ENCODE data around the gene IFT88. TPM values are rescaled to one million over a fixed set of nuclear protein-coding genes. Genes with fewer than 3 reads are reported as not detected.

The IFT88 gene
- polyA plus RNA-seq, 3 donors, result 2.9 to 4.5 (median 4.1) TPM

DNA sequence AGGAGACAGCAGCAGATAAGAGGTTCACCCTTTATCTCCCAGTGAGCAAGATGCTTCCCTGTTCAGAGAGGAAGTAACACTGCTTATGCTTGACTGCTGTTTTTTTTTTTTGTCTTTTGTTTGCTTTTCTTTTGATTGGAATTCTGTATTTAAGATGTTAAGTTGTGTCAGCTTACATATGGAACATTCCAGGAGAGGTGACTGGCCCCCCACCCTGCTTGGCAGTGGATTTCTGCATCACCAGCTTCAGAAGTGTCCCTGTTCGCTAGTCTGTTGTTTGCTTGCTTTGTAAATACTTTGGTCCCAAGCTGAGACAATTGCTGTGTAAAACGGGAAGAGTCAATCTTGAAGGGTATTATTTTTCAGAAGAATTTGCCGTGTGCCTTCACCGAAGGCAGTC lies 43.0 kb downstream of the IFT88 start:
- intact Hi-C loops (cut with micrococcal nuclease), result no loop called here
- WGBS (ENCODE audit: insufficient coverage), result 98% methylated on average over 4 of the region's 4 CpGs
- Histone ChIP-seq H3K36me3 (replicated peaks in 1 of 2; ENCODE audit: control insufficient read depth in 1 of 2, insufficient read depth in 2 of 2, low read length in 2 of 2) (peaks cover 8 to 13% of the 10 kb centered on the region in 2 donors), H3K79me2 (ENCODE audit: insufficient read depth, low read length) (no peaks in the 10 kb centered on the region), H3K27ac (ENCODE audit: low read depth in 1 of 2, low read length in 2 of 2) (no peak overlapping the region), H3K27me3 (ENCODE audit: control insufficient read depth in 2 of 2, insufficient read depth in 2 of 2, low read length in 2 of 2) (no peaks in the 10 kb centered on the region), H4K20me1 (ENCODE audit: insufficient read depth, low read length) (no peaks in the 10 kb centered on the region), H3K4me2 (replicated peaks; ENCODE audit: extremely low read depth, low read length, poor library complexity, severe bottlenecking) (no peak overlapping the region), H3K4me3 (replicated peaks in 1 of 3; ENCODE audit: low read depth in 2 of 3, low read length in 3 of 3) (no peak overlapping the region), H3K4me1 (ENCODE audit: control insufficient read depth in 1 of 2, insufficient read depth in 2 of 2, low read length in 2 of 2) (no peaks in the 10 kb centered on the region), H2AFZ (ENCODE audit: insufficient read depth, low read depth, low read length, poor library complexity, severe bottlenecking) (no peak overlapping the region), H3K9ac (ENCODE audit: insufficient read depth, low read length, poor library complexity, severe bottlenecking) (no peak overlapping the region), H3K9me3 (replicated peaks in 1 of 2; ENCODE audit: control insufficient read depth in 1 of 2, insufficient read depth in 1 of 2, low read length in 2 of 2) (no peaks in the 10 kb centered on the region)
- H3K9me3 Mint-ChIP-seq, result peaks cover 0 to 2% (median 0%) of the 10 kb centered on the region in 7 donors
- H3K4me1 Mint-ChIP-seq, result no peaks in the 10 kb centered on the region
- no peak overlapping the region for H3K4me3 Mint-ChIP-seq
- peaks cover 0 to 2% (median 0%) of the 10 kb centered on the region in 3 donors for H3K27me3 Mint-ChIP-seq (ENCODE audit: low read depth in 3 of 3)
- DNase-seq, result no peak
- H3K36me3 Mint-ChIP-seq, result peaks cover 23% of the 10 kb centered on the region in 2 donors
- TF ChIP-seq, protein P1, sequence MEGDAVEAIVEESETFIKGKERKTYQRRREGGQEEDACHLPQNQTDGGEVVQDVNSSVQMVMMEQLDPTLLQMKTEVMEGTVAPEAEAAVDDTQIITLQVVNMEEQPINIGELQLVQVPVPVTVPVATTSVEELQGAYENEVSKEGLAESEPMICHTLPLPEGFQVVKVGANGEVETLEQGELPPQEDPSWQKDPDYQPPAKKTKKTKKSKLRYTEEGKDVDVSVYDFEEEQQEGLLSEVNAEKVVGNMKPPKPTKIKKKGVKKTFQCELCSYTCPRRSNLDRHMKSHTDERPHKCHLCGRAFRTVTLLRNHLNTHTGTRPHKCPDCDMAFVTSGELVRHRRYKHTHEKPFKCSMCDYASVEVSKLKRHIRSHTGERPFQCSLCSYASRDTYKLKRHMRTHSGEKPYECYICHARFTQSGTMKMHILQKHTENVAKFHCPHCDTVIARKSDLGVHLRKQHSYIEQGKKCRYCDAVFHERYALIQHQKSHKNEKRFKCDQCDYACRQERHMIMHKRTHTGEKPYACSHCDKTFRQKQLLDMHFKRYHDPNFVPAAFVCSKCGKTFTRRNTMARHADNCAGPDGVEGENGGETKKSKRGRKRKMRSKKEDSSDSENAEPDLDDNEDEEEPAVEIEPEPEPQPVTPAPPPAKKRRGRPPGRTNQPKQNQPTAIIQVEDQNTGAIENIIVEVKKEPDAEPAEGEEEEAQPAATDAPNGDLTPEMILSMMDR (IDR thresholded peaks at IDR 0.05), result no peak
- no peak overlapping the region for H3K27ac Mint-ChIP-seq

DNA sequence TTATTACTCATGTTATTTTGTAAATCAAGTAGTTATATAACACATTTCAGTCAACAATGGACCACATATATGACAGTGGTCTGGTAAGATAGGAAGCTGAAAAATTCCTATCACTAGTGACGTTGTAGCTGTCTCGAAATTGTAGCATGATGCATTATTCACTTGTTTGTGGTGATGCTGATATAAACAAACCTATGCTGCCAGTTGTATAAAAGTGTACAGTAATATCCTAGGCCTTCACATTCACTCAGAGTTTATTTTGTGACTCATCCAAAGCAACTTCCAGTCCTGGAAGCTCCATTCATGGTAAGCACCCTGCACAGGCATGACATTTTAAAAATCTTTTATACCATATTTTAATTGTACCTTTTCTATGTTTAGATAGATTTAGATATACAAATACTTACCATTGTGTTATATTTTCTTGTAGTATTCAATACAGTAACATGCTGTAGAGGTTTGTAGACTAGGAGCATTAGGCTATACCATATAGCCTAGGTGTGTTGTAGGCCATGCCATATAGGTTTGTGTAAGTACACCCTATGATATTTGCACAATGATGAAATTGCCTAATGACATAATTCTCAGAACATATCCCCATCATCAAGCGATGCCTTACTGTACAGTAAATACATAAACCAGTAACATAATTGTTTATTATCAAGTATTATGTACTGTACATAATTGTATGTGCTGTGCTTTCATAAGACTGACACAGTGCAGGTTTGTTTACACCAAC lies 49.3 kb downstream of the IFT88 start:
- H3K4me3 Mint-ChIP-seq, result no peak overlapping the region
- no CpG with 5 or more reads among the region's 3 CpGs for WGBS (ENCODE audit: insufficient coverage)
- Histone ChIP-seq H4K20me1 (ENCODE audit: insufficient read depth, low read length) (no peaks in the 10 kb centered on the region), H3K36me3 (replicated peaks in 1 of 2; ENCODE audit: control insufficient read depth in 1 of 2, insufficient read depth in 2 of 2, low read length in 2 of 2) (peaks cover 0 to 2% of the 10 kb centered on the region in 2 donors), H2AFZ (ENCODE audit: insufficient read depth, low read depth, low read length, poor library complexity, severe bottlenecking) (no peak overlapping the region), H3K79me2 (ENCODE audit: insufficient read depth, low read length) (no peaks in the 10 kb centered on the region), H3K9ac (ENCODE audit: insufficient read depth, low read length, poor library complexity, severe bottlenecking) (no peak overlapping the region), H3K27me3 (ENCODE audit: control insufficient read depth in 2 of 2, insufficient read depth in 2 of 2, low read length in 2 of 2) (no peaks in the 10 kb centered on the region), H3K9me3 (replicated peaks in 1 of 2; ENCODE audit: control insufficient read depth in 1 of 2, insufficient read depth in 1 of 2, low read length in 2 of 2) (peaks cover 0 to 6% of the 10 kb centered on the region in 2 donors), H3K4me2 (replicated peaks; ENCODE audit: extremely low read depth, low read length, poor library complexity, severe bottlenecking) (no peak overlapping the region), H3K4me1 (ENCODE audit: control insufficient read depth in 1 of 2, insufficient read depth in 2 of 2, low read length in 2 of 2) (no peaks in the 10 kb centered on the region), H3K27ac (ENCODE audit: low read depth in 1 of 2, low read length in 2 of 2) (no peak overlapping the region), H3K4me3 (replicated peaks in 1 of 3; ENCODE audit: low read depth in 2 of 3, low read length in 3 of 3) (no peak overlapping the region)
- no peak for DNase-seq
- TF ChIP-seq, protein P1 (IDR thresholded peaks at IDR 0.05), result no peak
- intact Hi-C loops (cut with micrococcal nuclease), result no loop called here
- peaks cover 0 to 5% (median 2%) of the 10 kb centered on the region in 7 donors for H3K9me3 Mint-ChIP-seq
- no peaks in the 10 kb centered on the region for H3K36me3 Mint-ChIP-seq
- no peak overlapping the region for H3K27ac Mint-ChIP-seq
- no peaks in the 10 kb centered on the region for H3K4me1 Mint-ChIP-seq
- peaks cover 0 to 2% (median 0%) of the 10 kb centered on the region in 3 donors for H3K27me3 Mint-ChIP-seq (ENCODE audit: low read depth in 3 of 3)
